Measurements from ENCODE around the gene TICAM1. TPM values are rescaled to one million over a fixed set of nuclear protein-coding genes. Genes with fewer than 3 reads are reported as not detected.

The TICAM1 gene
- polyA plus RNA-seq (2013, experiment 1 of 2): 0.31 TPM
- 0.41 TPM for polyA plus RNA-seq (2013, experiment 2 of 2)

- peak within 1 kb of the TSS; percentile 35 for H3K4me3 ChIP-seq (ENCODE audit: low read length)
- H3K18ac ChIP-seq (ENCODE audit: low read length): peak within 1 kb of the TSS; percentile 4
- no peaks in the 10 kb centered on the region for H3K79me1 ChIP-seq (ENCODE audit: low read length)
- no peak within 1 kb of the TSS for H2BK5ac ChIP-seq (ENCODE audit: low read length)
- no peak within 1 kb of the TSS for H2BK120ac ChIP-seq (ENCODE audit: low read depth, low read length)
- H3K27ac ChIP-seq (ENCODE audit: low read depth, low read length): no peak within 1 kb of the TSS
- H3K79me2 ChIP-seq (ENCODE audit: control insufficient read depth, insufficient read depth, low read length): no peaks in the 10 kb centered on the region
- H2AK5ac ChIP-seq (ENCODE audit: low read length): no peak within 1 kb of the TSS
- H3K23ac ChIP-seq (ENCODE audit: low read length): peak within 1 kb of the TSS; percentile 94
- WGBS (ENCODE audit: extremely low coverage, insufficient coverage, low lambda C conversion rate): no CpG with 5 or more reads among the region's 52 CpGs
- no peak for DNase-seq
- no peaks in the 10 kb centered on the region for H3K4me1 ChIP-seq (ENCODE audit: control insufficient read depth, low read depth, low read length)
- peak within 1 kb of the TSS; percentile 83 for H3K56ac ChIP-seq (ENCODE audit: low read length)
- peaks cover 3% of the 10 kb centered on the region for H3K27me3 ChIP-seq (ENCODE audit: insufficient read depth, low read length, poor library complexity)
- H4K8ac ChIP-seq (ENCODE audit: low read depth, low read length): no peak within 1 kb of the TSS
- H2BK15ac ChIP-seq (replicated peaks; ENCODE audit: low read depth): no peak within 1 kb of the TSS
- H3K9ac ChIP-seq (ENCODE audit: low read length): peak within 1 kb of the TSS; percentile 64
- no peak within 1 kb of the TSS for H4K5ac ChIP-seq (ENCODE audit: low read length)
- no peaks in the 10 kb centered on the region for H3K36me3 ChIP-seq (ENCODE audit: control insufficient read depth, insufficient read depth, low read length)
- H3K4ac ChIP-seq (ENCODE audit: low read depth, low read length): no peak within 1 kb of the TSS
- H3K4me2 ChIP-seq (ENCODE audit: low read length): peak within 1 kb of the TSS; percentile 59
Observed at GRCh38 chr19:4831304-4831978, at the start of gene TICAM1. TSS of gene TICAM1 (minus strand) at chr19:4831712. CDS start at chr19:4818377, 13,335 bp downstream.

- Histone ChIP-seq H2AK5ac (ENCODE audit: low read length) (no peak overlapping the region), H3K79me1 (ENCODE audit: low read length) (no peaks in the 10 kb centered on the region), H3K79me2 (ENCODE audit: control insufficient read depth, insufficient read depth, low read length) (no peaks in the 10 kb centered on the region), H3K4me3 (ENCODE audit: low read length) (no peak overlapping the region), H2BK15ac (replicated peaks; ENCODE audit: low read depth) (no peak overlapping the region), H2BK5ac (ENCODE audit: low read length) (no peak overlapping the region), H3K27ac (ENCODE audit: low read depth, low read length) (no peak overlapping the region), H2BK120ac (ENCODE audit: low read depth, low read length) (no peak overlapping the region), H3K4ac (ENCODE audit: low read depth, low read length) (no peak overlapping the region), H3K27me3 (ENCODE audit: insufficient read depth, low read length, poor library complexity) (no peaks in the 10 kb centered on the region), H3K56ac (ENCODE audit: low read length) (no peak overlapping the region), H3K36me3 (ENCODE audit: control insufficient read depth, insufficient read depth, low read length) (no peaks in the 10 kb centered on the region), H3K9ac (ENCODE audit: low read length) (no peak overlapping the region), H4K8ac (ENCODE audit: low read depth, low read length) (no peak overlapping the region), H3K18ac (ENCODE audit: low read length) (no peak overlapping the region), H3K4me2 (ENCODE audit: low read length) (no peak overlapping the region), H3K23ac (ENCODE audit: low read length) (no peak overlapping the region), H4K5ac (ENCODE audit: low read length) (no peak overlapping the region), H3K4me1 (ENCODE audit: control insufficient read depth, low read depth, low read length) (no peaks in the 10 kb centered on the region)
- WGBS (ENCODE audit: extremely low coverage, insufficient coverage, low lambda C conversion rate): no CpG with 5 or more reads among the region's 11 CpGs
- DNase-seq: no peak
Observed at GRCh38 chr19:4879041-4879440, 47.5 kb upstream of the TICAM1 start.

GRCh38 chr19:4878491-4878968 is 47.0 kb upstream of the TICAM1 start:
- H3K4ac ChIP-seq (ENCODE audit: low read depth, low read length): no peak overlapping the region
- H3K9ac ChIP-seq (ENCODE audit: low read length): no peak overlapping the region
- H3K27ac ChIP-seq (ENCODE audit: low read depth, low read length): no peak overlapping the region
- H3K4me2 ChIP-seq (ENCODE audit: low read length): no peak overlapping the region
- no peaks in the 10 kb centered on the region for H3K27me3 ChIP-seq (ENCODE audit: insufficient read depth, low read length, poor library complexity)
- H2BK5ac ChIP-seq (ENCODE audit: low read length): no peak overlapping the region
- no peaks in the 10 kb centered on the region for H3K79me1 ChIP-seq (ENCODE audit: low read length)
- H3K4me1 ChIP-seq (ENCODE audit: control insufficient read depth, low read depth, low read length): no peaks in the 10 kb centered on the region
- H3K36me3 ChIP-seq (ENCODE audit: control insufficient read depth, insufficient read depth, low read length): no peaks in the 10 kb centered on the region
- peak overlapping the region; percentile 17 for H3K56ac ChIP-seq (ENCODE audit: low read length)
- H2BK120ac ChIP-seq (ENCODE audit: low read depth, low read length): no peak overlapping the region
- H3K4me3 ChIP-seq (ENCODE audit: low read length): no peak overlapping the region
- no peak for DNase-seq
- H3K79me2 ChIP-seq (ENCODE audit: control insufficient read depth, insufficient read depth, low read length): no peaks in the 10 kb centered on the region
- H2BK15ac ChIP-seq (replicated peaks; ENCODE audit: low read depth): no peak overlapping the region
- H3K18ac ChIP-seq (ENCODE audit: low read length): peak overlapping the region; percentile 55
- H2AK5ac ChIP-seq (ENCODE audit: low read length): no peak overlapping the region
- H4K8ac ChIP-seq (ENCODE audit: low read depth, low read length): no peak overlapping the region
- no peak overlapping the region for H3K23ac ChIP-seq (ENCODE audit: low read length)
- WGBS (ENCODE audit: extremely low coverage, insufficient coverage, low lambda C conversion rate): no CpG with 5 or more reads among the region's 23 CpGs
- no peak overlapping the region for H4K5ac ChIP-seq (ENCODE audit: low read length)

GRCh38 chr19:4877753-4878490 is 46.4 kb upstream of the TICAM1 start:
- no CpG with 5 or more reads among the region's 30 CpGs for WGBS (ENCODE audit: extremely low coverage, insufficient coverage, low lambda C conversion rate)
- no peaks in the 10 kb centered on the region for H3K79me1 ChIP-seq (ENCODE audit: low read length)
- no peaks in the 10 kb centered on the region for H3K4me1 ChIP-seq (ENCODE audit: control insufficient read depth, low read depth, low read length)
- no peak for DNase-seq
- peak overlapping the region; percentile 10 for H3K9ac ChIP-seq (ENCODE audit: low read length)
- H4K5ac ChIP-seq (ENCODE audit: low read length): no peak overlapping the region
- H3K4me2 ChIP-seq (ENCODE audit: low read length): no peak overlapping the region
- no peak overlapping the region for H2BK120ac ChIP-seq (ENCODE audit: low read depth, low read length)
- H3K4me3 ChIP-seq (ENCODE audit: low read length): no peak overlapping the region
- no peak overlapping the region for H2BK15ac ChIP-seq (replicated peaks; ENCODE audit: low read depth)
- H3K18ac ChIP-seq (ENCODE audit: low read length): peak overlapping the region; percentile 30
- H3K4ac ChIP-seq (ENCODE audit: low read depth, low read length): peak overlapping the region; percentile 28
- no peak overlapping the region for H3K23ac ChIP-seq (ENCODE audit: low read length)
- H2BK5ac ChIP-seq (ENCODE audit: low read length): no peak overlapping the region
- peak overlapping the region; percentile 18 for H3K56ac ChIP-seq (ENCODE audit: low read length)
- no peaks in the 10 kb centered on the region for H3K36me3 ChIP-seq (ENCODE audit: control insufficient read depth, insufficient read depth, low read length)
- no peak overlapping the region for H4K8ac ChIP-seq (ENCODE audit: low read depth, low read length)
- no peaks in the 10 kb centered on the region for H3K27me3 ChIP-seq (ENCODE audit: insufficient read depth, low read length, poor library complexity)
- H3K27ac ChIP-seq (ENCODE audit: low read depth, low read length): no peak overlapping the region
- no peaks in the 10 kb centered on the region for H3K79me2 ChIP-seq (ENCODE audit: control insufficient read depth, insufficient read depth, low read length)
- no peak overlapping the region for H2AK5ac ChIP-seq (ENCODE audit: low read length)

- no peaks in the 10 kb centered on the region for H3K36me3 ChIP-seq (ENCODE audit: control insufficient read depth, insufficient read depth, low read length)
- no peak overlapping the region for H2AK5ac ChIP-seq (ENCODE audit: low read length)
- no peak overlapping the region for H3K4me3 ChIP-seq (ENCODE audit: low read length)
- H2BK15ac ChIP-seq (replicated peaks; ENCODE audit: low read depth): no peak overlapping the region
- H3K9ac ChIP-seq (ENCODE audit: low read length): no peak overlapping the region
- no peaks in the 10 kb centered on the region for H3K27me3 ChIP-seq (ENCODE audit: insufficient read depth, low read length, poor library complexity)
- no peak overlapping the region for H3K56ac ChIP-seq (ENCODE audit: low read length)
- H3K23ac ChIP-seq (ENCODE audit: low read length): no peak overlapping the region
- no peak overlapping the region for H3K4me2 ChIP-seq (ENCODE audit: low read length)
- no peak overlapping the region for H2BK120ac ChIP-seq (ENCODE audit: low read depth, low read length)
- no CpG with 5 or more reads among the region's 3 CpGs for WGBS (ENCODE audit: extremely low coverage, insufficient coverage, low lambda C conversion rate)
- H3K79me1 ChIP-seq (ENCODE audit: low read length): no peaks in the 10 kb centered on the region
- H3K79me2 ChIP-seq (ENCODE audit: control insufficient read depth, insufficient read depth, low read length): no peaks in the 10 kb centered on the region
- H3K27ac ChIP-seq (ENCODE audit: low read depth, low read length): no peak overlapping the region
- no peak for DNase-seq
- no peaks in the 10 kb centered on the region for H3K4me1 ChIP-seq (ENCODE audit: control insufficient read depth, low read depth, low read length)
- H4K8ac ChIP-seq (ENCODE audit: low read depth, low read length): no peak overlapping the region
- H4K5ac ChIP-seq (ENCODE audit: low read length): no peak overlapping the region
- no peak overlapping the region for H3K18ac ChIP-seq (ENCODE audit: low read length)
- H2BK5ac ChIP-seq (ENCODE audit: low read length): no peak overlapping the region
- H3K4ac ChIP-seq (ENCODE audit: low read depth, low read length): no peak overlapping the region
Observed at GRCh38 chr19:4873930-4874329, 42.4 kb upstream of the TICAM1 start.
